Measurements from ENCODE around the gene ATP11A. TPM values are rescaled to one million over a fixed set of nuclear protein-coding genes. Genes with fewer than 3 reads are reported as not detected.
A peak's percentile ranks its signal among the peaks of the same experiment; 100 is the strongest.

ATP11A gene
- total RNA-seq (10 to 100 TPM; 57.3 to 91.3 (median 65.0) TPM), polyA plus RNA-seq (1 to 10 TPM; 2.7 to 5.5 (median 3.0) TPM)
- long read RNA-seq, donor 1, transcript ATP11A-217 (1 exons, 3,542 nt) = major isoform, 16 of 17 reads
- long read RNA-seq, donor 1, partial matches to known transcripts = 0 of 17 reads
- long read RNA-seq, donor 1, other reads (novel, unspliced or antisense) = 0 of 17 reads
- long read RNA-seq, donor 2, partial matches to known transcripts = 0 of 2 reads
- long read RNA-seq, donor 2, other reads (novel, unspliced or antisense) = 0 of 2 reads

DNA sequence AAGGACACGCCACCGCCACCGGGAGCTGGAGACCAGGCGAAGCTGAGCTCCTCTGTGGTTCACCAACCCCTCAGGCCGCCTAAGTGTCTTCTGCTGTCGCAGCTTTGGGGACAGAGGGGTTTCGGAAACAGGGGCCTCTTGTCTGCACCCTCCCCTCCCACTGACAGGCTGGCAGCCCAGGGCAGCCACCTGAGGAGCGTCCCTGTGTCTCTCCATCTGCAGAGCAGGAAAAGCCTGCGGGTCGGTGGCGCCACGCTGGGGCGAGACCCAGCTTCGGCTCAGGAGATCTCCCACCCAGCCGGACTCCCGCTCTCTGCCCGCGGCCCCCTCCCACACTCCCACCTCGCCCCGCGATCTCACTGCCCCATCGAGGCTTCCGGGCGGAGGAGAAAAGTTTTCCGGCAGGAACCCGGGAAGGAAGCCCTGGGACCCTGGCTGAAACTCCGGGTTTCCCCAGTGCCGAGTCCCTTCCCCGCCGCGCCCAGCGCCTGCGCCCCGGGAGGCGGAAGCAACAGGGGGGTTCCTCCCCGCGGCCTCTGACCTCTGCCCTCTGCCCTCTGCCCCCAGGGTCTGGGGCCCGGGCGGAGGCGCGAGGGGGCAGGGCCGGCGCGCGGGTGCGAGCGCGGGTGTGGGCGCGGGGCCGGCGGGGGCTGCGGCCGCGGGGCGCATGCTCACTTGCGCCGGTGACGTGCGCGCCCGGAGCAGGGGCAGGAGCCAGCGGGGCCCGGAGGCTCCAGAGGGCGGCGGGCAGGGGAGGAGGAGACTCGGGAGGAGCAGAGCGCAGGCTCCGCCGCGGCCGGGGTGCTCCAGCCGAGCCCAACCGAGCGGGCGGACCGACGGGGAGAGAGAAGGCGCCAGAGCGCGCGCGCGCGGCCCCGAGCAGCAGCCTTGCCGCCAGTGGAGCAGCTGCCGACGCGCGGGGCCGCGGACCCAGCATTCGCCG is at the start of gene ATP11A:
TSS of gene ATP11A (plus strand) at position 736 of the 943 bp plus-strand sequence. CDS start 379 bp downstream, outside the sequence.
- H3K4me3 ChIP-seq = peak within 1 kb of the TSS; percentile 67 to 97 (median 85)
- H3K4me1 ChIP-seq = peaks cover 17 to 61% (median 49%) of the 10 kb centered on the region in 6 donors
- no peaks in the 10 kb centered on the region for H3K27me3 ChIP-seq (replicated peaks in 1 of 7)
- 1 to 8% (median 1%) methylated on average over 16 to 95 of the region's 95 CpGs for WGBS, 5 donors
- H3K27ac ChIP-seq = peak within 1 kb of the TSS; percentile 75 to 97 (median 94)
- H3K36me3 ChIP-seq = no peaks in the 10 kb centered on the region
- intact Hi-C loops (cut with DNase I; ENCODE audit: low total_unique reads) = no loop called here
- TF ChIP-seq, protein P1, sequence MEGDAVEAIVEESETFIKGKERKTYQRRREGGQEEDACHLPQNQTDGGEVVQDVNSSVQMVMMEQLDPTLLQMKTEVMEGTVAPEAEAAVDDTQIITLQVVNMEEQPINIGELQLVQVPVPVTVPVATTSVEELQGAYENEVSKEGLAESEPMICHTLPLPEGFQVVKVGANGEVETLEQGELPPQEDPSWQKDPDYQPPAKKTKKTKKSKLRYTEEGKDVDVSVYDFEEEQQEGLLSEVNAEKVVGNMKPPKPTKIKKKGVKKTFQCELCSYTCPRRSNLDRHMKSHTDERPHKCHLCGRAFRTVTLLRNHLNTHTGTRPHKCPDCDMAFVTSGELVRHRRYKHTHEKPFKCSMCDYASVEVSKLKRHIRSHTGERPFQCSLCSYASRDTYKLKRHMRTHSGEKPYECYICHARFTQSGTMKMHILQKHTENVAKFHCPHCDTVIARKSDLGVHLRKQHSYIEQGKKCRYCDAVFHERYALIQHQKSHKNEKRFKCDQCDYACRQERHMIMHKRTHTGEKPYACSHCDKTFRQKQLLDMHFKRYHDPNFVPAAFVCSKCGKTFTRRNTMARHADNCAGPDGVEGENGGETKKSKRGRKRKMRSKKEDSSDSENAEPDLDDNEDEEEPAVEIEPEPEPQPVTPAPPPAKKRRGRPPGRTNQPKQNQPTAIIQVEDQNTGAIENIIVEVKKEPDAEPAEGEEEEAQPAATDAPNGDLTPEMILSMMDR (IDR thresholded peaks at IDR 0.05 in 8 of 11, conservative IDR thresholded peaks at IDR 0.05 in 3 of 11) = no peak
- peak in 2 of 3 donors; percentile 43 to 79 for TF ChIP-seq POLR2A (IDR thresholded peaks at IDR 0.05)
- TF ChIP-seq POLR2AphosphoS5 (IDR thresholded peaks at IDR 0.05) = peak; percentile 89 to 94 (median 91)
- DNase-seq = peak; percentile 97
- H3K9me3 ChIP-seq = no peaks in the 10 kb centered on the region

DNA sequence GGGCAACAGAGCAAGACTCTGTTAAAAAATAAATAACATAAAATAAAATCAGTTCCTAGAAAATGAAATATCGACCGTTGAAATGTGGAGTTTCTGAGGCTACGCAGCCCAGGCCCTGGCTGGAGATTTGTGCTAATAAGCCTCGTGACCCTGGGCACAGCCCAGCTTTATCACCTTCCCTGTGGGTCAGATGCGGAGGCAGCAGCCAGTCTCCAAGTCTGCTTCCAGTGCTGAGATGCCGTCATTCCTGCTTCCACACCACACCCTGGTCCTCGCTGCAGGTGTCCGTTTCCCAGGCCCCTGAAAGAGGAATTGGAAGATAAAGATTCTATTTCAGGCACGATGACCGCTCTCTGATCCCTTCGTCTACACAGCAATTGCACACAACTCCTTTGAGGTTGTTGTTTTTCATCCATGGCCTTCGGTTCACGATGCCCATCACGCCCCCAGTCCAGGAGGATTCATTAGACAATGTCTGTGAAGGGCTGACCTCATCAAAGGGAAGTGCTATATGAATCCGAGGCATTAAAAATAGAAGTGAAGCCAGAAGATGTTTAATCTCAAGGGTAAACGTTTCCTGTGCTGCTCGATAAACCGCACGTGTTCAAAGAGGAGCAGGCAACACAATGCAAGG is 48.3 kb upstream of the ATP11A start:
- Histone ChIP-seq H3K9me3 (no peaks in the 10 kb centered on the region), H3K27ac (no peak overlapping the region), H3K4me1 (peaks cover 0 to 16% (median 8%) of the 10 kb centered on the region in 6 donors), H3K4me3 (no peak overlapping the region), H3K27me3 (replicated peaks in 1 of 7) (peaks cover 0 to 58% (median 17%) of the 10 kb centered on the region in 7 donors), H3K36me3 (no peaks in the 10 kb centered on the region)
- WGBS, 5 donors = 76 to 87% (median 80%) methylated on average over 19 of the region's 19 CpGs
- peak; percentile 21 for DNase-seq
- intact Hi-C loops (cut with DNase I; ENCODE audit: low total_unique reads) = loop anchor here (5.0 kb wide), 1 partner anchor 236 kb away; no protein-coding TSS in a partner anchor
- TF ChIP-seq POLR2A (IDR thresholded peaks at IDR 0.05) (no peak), POLR2AphosphoS5 (IDR thresholded peaks at IDR 0.05) (no peak)
- TF ChIP-seq, protein P1 (IDR thresholded peaks at IDR 0.05 in 8 of 11, conservative IDR thresholded peaks at IDR 0.05 in 3 of 11) = no peak

DNA sequence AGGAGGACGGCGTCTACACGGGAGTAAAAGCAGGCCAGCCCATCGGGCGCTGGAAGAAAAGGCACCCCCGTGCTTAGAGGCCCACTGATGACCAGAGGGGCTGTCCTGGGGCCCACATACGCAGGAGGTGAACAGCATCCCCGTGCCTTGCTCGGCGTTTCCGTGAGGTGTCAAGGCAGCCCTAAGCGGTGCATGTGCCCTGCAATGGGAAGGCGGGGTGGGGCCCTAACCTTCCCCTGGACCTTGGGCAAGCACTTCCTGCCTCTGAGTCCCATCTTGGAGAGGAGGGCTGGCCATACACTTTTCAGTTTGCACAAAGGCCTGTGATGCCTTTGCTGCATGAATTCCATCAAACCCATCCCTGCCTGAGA is 47.8 kb upstream of the ATP11A start:
- DNase-seq = peak; percentile 64
- Histone ChIP-seq H3K4me1 (peaks cover 0 to 16% (median 8%) of the 10 kb centered on the region in 6 donors), H3K4me3 (no peak overlapping the region), H3K36me3 (no peaks in the 10 kb centered on the region), H3K27me3 (replicated peaks in 1 of 7) (peaks cover 0 to 53% (median 15%) of the 10 kb centered on the region in 7 donors), H3K9me3 (no peaks in the 10 kb centered on the region), H3K27ac (no peak overlapping the region)
- intact Hi-C loops (cut with DNase I; ENCODE audit: low total_unique reads) = loop anchor here (5.0 kb wide), 1 partner anchor 235 kb away; no protein-coding TSS in a partner anchor
- WGBS, 5 donors = 68 to 83% (median 78%) methylated on average over 13 of the region's 13 CpGs
- TF ChIP-seq POLR2A (IDR thresholded peaks at IDR 0.05) = no peak

DNA sequence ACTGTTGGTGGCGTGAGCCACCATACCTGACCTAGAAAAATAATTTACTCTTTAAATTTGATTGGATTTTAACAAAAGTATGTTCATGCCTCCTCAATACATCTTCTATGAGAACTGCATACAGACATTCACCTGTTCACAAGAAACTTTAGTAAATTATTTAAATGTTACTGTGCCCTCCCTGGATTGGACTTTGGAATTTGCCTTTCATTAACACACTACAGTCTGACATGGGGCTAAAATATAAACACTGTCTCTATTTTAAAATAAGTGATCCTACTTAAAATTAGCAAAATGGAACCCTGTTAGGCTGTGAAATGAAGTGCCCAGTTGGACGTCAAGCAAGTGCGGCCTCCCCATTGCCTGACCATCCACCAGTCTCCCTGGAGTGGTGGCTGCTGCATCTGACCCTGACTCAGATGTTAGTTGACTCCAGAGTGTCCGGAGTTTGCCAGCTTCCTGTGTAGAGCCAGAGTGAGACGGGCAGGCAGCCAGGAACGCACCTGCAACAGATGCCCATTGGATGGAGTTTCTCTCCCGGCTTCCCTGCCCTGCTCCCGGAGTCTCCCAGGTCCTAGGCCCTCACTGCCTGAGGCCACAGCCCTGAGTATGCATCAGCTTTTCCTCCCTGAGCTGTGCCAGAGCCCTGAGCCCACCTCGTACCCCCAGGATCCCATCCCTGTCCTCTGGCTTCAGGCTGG is 45.9 kb upstream of the ATP11A start:
- intact Hi-C loops (cut with DNase I; ENCODE audit: low total_unique reads) = loop anchor here (5.0 kb wide), 1 partner anchor 233 kb away; no protein-coding TSS in a partner anchor
- 81 to 92% (median 87%) methylated on average over 4 to 9 of the region's 9 CpGs for WGBS, 5 donors
- peak; percentile 29 for DNase-seq
- Histone ChIP-seq H3K4me3 (no peak overlapping the region), H3K4me1 (peaks cover 0 to 16% (median 8%) of the 10 kb centered on the region in 6 donors), H3K9me3 (no peaks in the 10 kb centered on the region), H3K36me3 (no peaks in the 10 kb centered on the region), H3K27me3 (replicated peaks in 1 of 7) (peaks cover 0 to 35% (median 10%) of the 10 kb centered on the region in 7 donors), H3K27ac (no peak overlapping the region)
- TF ChIP-seq POLR2AphosphoS5 (IDR thresholded peaks at IDR 0.05) (no peak), POLR2A (IDR thresholded peaks at IDR 0.05) (no peak)
- TF ChIP-seq, protein P1 (IDR thresholded peaks at IDR 0.05 in 8 of 11, conservative IDR thresholded peaks at IDR 0.05 in 3 of 11) = no peak
